H9 (cell line): ENCODE measurements around the gene EPHA2. TPM values are rescaled to one million over a fixed set of nuclear protein-coding genes. Genes with fewer than 3 reads are reported as not detected.

ENCODE experiments used
- DNase-seq: peaks from one replicate; pipeline ENCODE4 v3.0.0-alpha.2; 2017
- H2AFZ ChIP-seq: one replicate; pipeline ENCODE4 v1.6.1; 2013; ENCODE audit warnings: mild to moderate bottlenecking, low read length, control low read depth, moderate library complexity
- H2AK5ac ChIP-seq: 2 replicates; pipeline ENCODE4 v1.6.1; 2013; ENCODE audit warnings: low read length, control low read depth, mixed read lengths; ENCODE audit not compliant: insufficient read length
- H2BK120ac ChIP-seq: one replicate; pipeline ENCODE4 v1.6.1; 2013; ENCODE audit warnings: low read depth, mild to moderate bottlenecking, low read length, control low read depth, inconsistent platforms; ENCODE audit not compliant: poor library complexity, severe bottlenecking
- H2BK12ac ChIP-seq: 2 replicates; pipeline ENCODE4 v1.6.1; 2013; ENCODE audit warnings: low read length, control low read depth, mixed read lengths, low read depth; ENCODE audit not compliant: insufficient read length
- H2BK15ac ChIP-seq: 2 replicates; pipeline ENCODE4 v1.6.1; 2013; ENCODE audit warnings: low read depth, low read length, control low read depth
- H2BK20ac ChIP-seq: one replicate; pipeline ENCODE4 v1.6.1; 2013; ENCODE audit warnings: low read depth, mild to moderate bottlenecking, low read length, control low read depth, inconsistent platforms; ENCODE audit not compliant: poor library complexity, severe bottlenecking
- H2BK5ac ChIP-seq: 2 replicates; pipeline ENCODE4 v1.6.1; 2013; ENCODE audit warnings: low read length, control low read depth, mixed read lengths; ENCODE audit not compliant: insufficient read length
- H3K14ac ChIP-seq: 2 replicates; pipeline ENCODE4 v1.6.1; 2013; ENCODE audit warnings: low read length, control low read depth; ENCODE audit not compliant: insufficient read depth
- H3K18ac ChIP-seq: 2 replicates; pipeline ENCODE4 v1.6.1; 2013; ENCODE audit warnings: low read depth, mild to moderate bottlenecking, mixed read lengths, low read length, control low read depth; ENCODE audit not compliant: insufficient read length
- H3K23ac ChIP-seq: 2 replicates; pipeline ENCODE4 v1.6.1; 2013; ENCODE audit warnings: low read length, control low read depth, mixed read lengths, low read depth; ENCODE audit not compliant: insufficient read length
- H3K23me2 ChIP-seq: 2 replicates; pipeline ENCODE4 v1.6.1; 2013; ENCODE audit warnings: low read depth, mild to moderate bottlenecking, mixed read lengths, low read length, control low read depth; ENCODE audit not compliant: insufficient read length, poor library complexity, severe bottlenecking
- H3K27ac ChIP-seq: 2 replicates; pipeline ENCODE4 v1.5.1; 2013; ENCODE audit warnings: low read length, control low read depth, mixed read lengths, low read depth; ENCODE audit not compliant: insufficient read length
- H3K27me3 ChIP-seq: 2 replicates; pipeline ENCODE4 v1.6.1; 2013; ENCODE audit warnings: low read length, control low read depth, inconsistent platforms; ENCODE audit not compliant: insufficient read depth
- H3K4ac ChIP-seq: 2 replicates; pipeline ENCODE4 v1.6.1; 2013; ENCODE audit warnings: low read depth, mild to moderate bottlenecking, control low read depth, inconsistent platforms, low read length, moderate library complexity
- H3K4me1 ChIP-seq: 2 replicates; pipeline ENCODE4 v1.6.1; 2013; ENCODE audit warnings: low read length, control low read depth, inconsistent platforms; ENCODE audit not compliant: insufficient read depth
- H3K4me2 ChIP-seq: 2 replicates; pipeline ENCODE4 v1.6.1; 2013; ENCODE audit warnings: low read length, control low read depth, mixed read lengths; ENCODE audit not compliant: insufficient read length, insufficient read depth
- H3K56ac ChIP-seq: 2 replicates; pipeline ENCODE4 v1.6.1; 2013; ENCODE audit warnings: low read depth, mild to moderate bottlenecking, mixed read lengths, low read length, control low read depth; ENCODE audit not compliant: insufficient read length
- H3K79me1 ChIP-seq: 2 replicates; pipeline ENCODE4 v1.6.1; 2013; ENCODE audit warnings: low read depth, mild to moderate bottlenecking, moderate library complexity, low read length, control low read depth, inconsistent platforms; ENCODE audit not compliant: insufficient read depth, poor library complexity, severe bottlenecking
- H3K79me2 ChIP-seq: 2 replicates; pipeline ENCODE4 v1.6.1; 2013; ENCODE audit warnings: low read length, control low read depth, inconsistent platforms; ENCODE audit not compliant: insufficient read depth
- H3K9ac ChIP-seq: 2 replicates; pipeline ENCODE4 v1.6.1; 2013; ENCODE audit warnings: low read length, control low read depth, mixed read lengths; ENCODE audit not compliant: insufficient read length; ENCODE audit errors: extremely low read depth
- H3K9me3 ChIP-seq: one replicate; pipeline ENCODE4 v1.6.1; 2013; ENCODE audit warnings: low read depth, low read length, inconsistent platforms; ENCODE audit not compliant: control insufficient read depth
- H3T11ph ChIP-seq: one replicate; pipeline ENCODE4 v1.6.1; 2013; ENCODE audit warnings: mild to moderate bottlenecking, low read length, control low read depth, inconsistent platforms
- H4K20me1 ChIP-seq: one replicate; pipeline ENCODE4 v1.6.1; 2013; ENCODE audit not compliant: control insufficient read depth, insufficient read length, insufficient read depth
- H4K5ac ChIP-seq: 2 replicates; pipeline ENCODE4 v1.6.1; 2013; ENCODE audit warnings: low read depth, mild to moderate bottlenecking, mixed read lengths, low read length, control low read depth; ENCODE audit not compliant: insufficient read length
- H4K8ac ChIP-seq: replicated peaks from 2 replicates; pipeline ENCODE4 v1.6.1; 2013; ENCODE audit warnings: low read length, control low read depth, mixed read lengths, low read depth; ENCODE audit not compliant: insufficient read length
- H4K91ac ChIP-seq: 2 replicates; pipeline ENCODE4 v1.6.1; 2013; ENCODE audit warnings: low read depth, mild to moderate bottlenecking, moderate library complexity, mixed read lengths, low read length, control low read depth; ENCODE audit not compliant: insufficient read length
- H3K27ac Mint-ChIP-seq, 3 experiments: 2 replicates in 2 of 3; 3 replicates in 1 of 3; pipeline ENCODE4 v1.8.0; 2020 to 2021; ENCODE audit warnings: mixed read lengths in 3 of 3, mild to moderate bottlenecking in 1 of 3, moderate library complexity in 1 of 3
- H3K27me3 Mint-ChIP-seq: 2 replicates; pipeline ENCODE4 v1.8.0; 2021; ENCODE audit warnings: low read depth, mild to moderate bottlenecking, moderate library complexity, mixed read lengths
- H3K36me3 Mint-ChIP-seq, 3 experiments: 2 replicates in 2 of 3; 3 replicates in 1 of 3; pipeline ENCODE4 v1.8.0; 2020 to 2021; ENCODE audit warnings: low read depth in 3 of 3, mixed read lengths in 3 of 3; ENCODE audit not compliant: insufficient read depth in 1 of 3
- H3K4me1 Mint-ChIP-seq, 2 experiments: 2 replicates each; pipeline ENCODE4 v1.8.0; 2020; ENCODE audit warnings: mixed read lengths in 2 of 2
- H3K4me3 Mint-ChIP-seq, 2 experiments: 2 replicates in 1 of 2; 3 replicates in 1 of 2; pipeline ENCODE4 v1.8.0; 2020 to 2021; ENCODE audit warnings: mild to moderate bottlenecking in 2 of 2, mixed read lengths in 2 of 2, moderate library complexity in 1 of 2
- H3K9me3 Mint-ChIP-seq, 2 experiments: 2 replicates in 1 of 2; 3 replicates in 1 of 2; pipeline ENCODE4 v1.8.0; 2020; ENCODE audit warnings: mild to moderate bottlenecking in 2 of 2, mixed read lengths in 2 of 2, moderate library complexity in 1 of 2
- WGBS: extraction: QIAGEN DNeasy Blood & Tissue Kit; methylation state at CpG from one replicate; pipeline ENCODE4 v1.1.7; 2013; ENCODE audit warnings: missing lambda C conversion rate, low lambda C conversion rate, mixed read lengths; ENCODE audit not compliant: insufficient read length; ENCODE audit errors: extremely low coverage; 5-methylcytosine and 5-hydroxymethylcytosine counted together
- total RNA-seq: library from RNA; stranded (reverse); gene quantifications from 2 replicates; pipeline ENCODE4 v1.2.1, GENCODE V29; 2021
- TF ChIP-seq, protein P1 (sequence below): fragments of 200-600 bp; sonication (generic); conservative IDR thresholded peaks from 3 replicates; pipeline ENCODE4 v1.8.0; 2021; ENCODE audit warnings: antibody characterized with exemption, mild to moderate bottlenecking

EPHA2 gene
- total RNA-seq, 1 experiment from 2014 or later, result 33.1 TPM

DNA sequence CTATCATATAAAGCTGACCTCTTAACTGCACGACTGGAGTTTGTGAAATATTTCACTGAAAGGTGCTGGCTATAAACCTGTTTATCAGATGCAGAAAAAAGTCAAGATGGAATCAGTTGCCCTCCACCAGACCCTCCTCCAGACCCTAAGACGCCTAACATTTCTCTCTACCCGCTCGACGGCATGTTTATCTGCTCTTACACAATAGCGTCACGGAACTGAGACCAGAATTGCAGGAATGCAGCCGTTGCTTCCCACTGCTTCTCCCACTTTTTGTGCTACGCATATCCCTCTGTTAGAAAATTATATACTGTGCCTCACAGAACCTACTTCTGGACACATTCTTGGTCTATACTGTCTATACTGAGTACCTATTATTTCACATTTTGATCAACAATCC is 54.2 kb downstream of the EPHA2 start:
- no peak overlapping the region for H2BK15ac ChIP-seq
- H3K27ac Mint-ChIP-seq, result no peak overlapping the region
- H3K27me3 ChIP-seq, result no peaks in the 10 kb centered on the region
- H3K9ac ChIP-seq, result no peak overlapping the region
- no peak overlapping the region for H2BK5ac ChIP-seq
- no peak overlapping the region for H3T11ph ChIP-seq
- no peak overlapping the region for H4K91ac ChIP-seq
- H2BK120ac ChIP-seq, result no peak overlapping the region
- no peak overlapping the region for H3K4me2 ChIP-seq
- H2AK5ac ChIP-seq, result no peak overlapping the region
- H2AFZ ChIP-seq, result no peak overlapping the region
- no peak overlapping the region for H4K5ac ChIP-seq
- DNase-seq, result no peak
- TF ChIP-seq, protein P1, sequence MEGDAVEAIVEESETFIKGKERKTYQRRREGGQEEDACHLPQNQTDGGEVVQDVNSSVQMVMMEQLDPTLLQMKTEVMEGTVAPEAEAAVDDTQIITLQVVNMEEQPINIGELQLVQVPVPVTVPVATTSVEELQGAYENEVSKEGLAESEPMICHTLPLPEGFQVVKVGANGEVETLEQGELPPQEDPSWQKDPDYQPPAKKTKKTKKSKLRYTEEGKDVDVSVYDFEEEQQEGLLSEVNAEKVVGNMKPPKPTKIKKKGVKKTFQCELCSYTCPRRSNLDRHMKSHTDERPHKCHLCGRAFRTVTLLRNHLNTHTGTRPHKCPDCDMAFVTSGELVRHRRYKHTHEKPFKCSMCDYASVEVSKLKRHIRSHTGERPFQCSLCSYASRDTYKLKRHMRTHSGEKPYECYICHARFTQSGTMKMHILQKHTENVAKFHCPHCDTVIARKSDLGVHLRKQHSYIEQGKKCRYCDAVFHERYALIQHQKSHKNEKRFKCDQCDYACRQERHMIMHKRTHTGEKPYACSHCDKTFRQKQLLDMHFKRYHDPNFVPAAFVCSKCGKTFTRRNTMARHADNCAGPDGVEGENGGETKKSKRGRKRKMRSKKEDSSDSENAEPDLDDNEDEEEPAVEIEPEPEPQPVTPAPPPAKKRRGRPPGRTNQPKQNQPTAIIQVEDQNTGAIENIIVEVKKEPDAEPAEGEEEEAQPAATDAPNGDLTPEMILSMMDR, result no peak
- H3K23ac ChIP-seq, result no peak overlapping the region
- no peak overlapping the region for H2BK20ac ChIP-seq
- no peak overlapping the region for H3K4me3 Mint-ChIP-seq
- H3K79me2 ChIP-seq, result no peaks in the 10 kb centered on the region
- H3K56ac ChIP-seq, result no peak overlapping the region
- peaks cover 17 to 19% of the 10 kb centered on the region in 2 experiments for H3K9me3 Mint-ChIP-seq
- no peak overlapping the region for H3K4ac ChIP-seq
- WGBS, result no CpG with 5 or more reads among the region's 9 CpGs
- peaks cover 3 to 8% (median 5%) of the 10 kb centered on the region in 3 experiments; a peak in 5 of 7 replicates for H3K36me3 Mint-ChIP-seq
- no peak overlapping the region for H3K27ac ChIP-seq
- no peak overlapping the region for H4K8ac ChIP-seq
- H3K4me1 ChIP-seq, result no peaks in the 10 kb centered on the region
- H3K4me1 Mint-ChIP-seq, result peaks cover 0 to 11% of the 10 kb centered on the region in 2 experiments; a peak in 2 of 4 replicates
- no peaks in the 10 kb centered on the region for H3K23me2 ChIP-seq
- H3K79me1 ChIP-seq, result no peaks in the 10 kb centered on the region
- no peak overlapping the region for H3K14ac ChIP-seq
- no peaks in the 10 kb centered on the region for H3K9me3 ChIP-seq
- H3K18ac ChIP-seq, result no peak overlapping the region
- H4K20me1 ChIP-seq, result no peaks in the 10 kb centered on the region
- no peak overlapping the region for H2BK12ac ChIP-seq
- H3K27me3 Mint-ChIP-seq, result peaks cover 16% of the 10 kb centered on the region
